IPS-18a (cell line): Measurements from ENCODE around the gene PRXL2A.

Source experiments
- H3K27ac ChIP-seq: one replicate; pipeline ENCODE4 v1.5.1; 2013; ENCODE audit warnings: low read length
- H3K27me3 ChIP-seq: one replicate; pipeline ENCODE4 v1.6.1; 2013; ENCODE audit warnings: mild to moderate bottlenecking, low read length; ENCODE audit not compliant: control insufficient read depth, insufficient read depth
- H3K36me3 ChIP-seq: one replicate; pipeline ENCODE4 v1.6.1; 2013; ENCODE audit warnings: low read depth, low read length; ENCODE audit not compliant: control insufficient read depth
- H3K4me1 ChIP-seq: one replicate; pipeline ENCODE4 v1.6.1; 2013; ENCODE audit warnings: low read depth, low read length; ENCODE audit not compliant: control insufficient read depth
- H3K4me3 ChIP-seq: one replicate; pipeline ENCODE4 v1.5.1; 2013; ENCODE audit warnings: low read length
- H3K9ac ChIP-seq: one replicate; pipeline ENCODE4 v1.6.1; 2013; ENCODE audit warnings: mild to moderate bottlenecking, low read length, moderate library complexity
- H3K9me3 ChIP-seq: one replicate; pipeline ENCODE4 v1.6.1; 2013; ENCODE audit warnings: low read depth, low read length; ENCODE audit not compliant: control insufficient read depth

PRXL2A gene

GRCh38 chr10:80394358-80394916, 13.9 kb upstream of the PRXL2A start:
- no peaks in the 10 kb centered on the region for H3K9me3 ChIP-seq
- no peaks in the 10 kb centered on the region for H3K36me3 ChIP-seq

GRCh38 chr10:80397014-80397413, 11.3 kb upstream of the PRXL2A start:
- no peaks in the 10 kb centered on the region for H3K36me3 ChIP-seq
- H3K27me3 ChIP-seq: no peaks in the 10 kb centered on the region
- no peaks in the 10 kb centered on the region for H3K9me3 ChIP-seq
- no peak overlapping the region for H3K4me3 ChIP-seq
- H3K9ac ChIP-seq: no peak overlapping the region
- H3K4me1 ChIP-seq: no peaks in the 10 kb centered on the region
- H3K27ac ChIP-seq: no peak overlapping the region

More at GRCh38 chr10:80394358-80394916, 13.9 kb upstream of the PRXL2A start:
- Histone ChIP-seq H3K27ac (no peak overlapping the region), H3K27me3 (no peaks in the 10 kb centered on the region), H3K9ac (no peak overlapping the region), H3K4me1 (no peaks in the 10 kb centered on the region), H3K4me3 (no peak overlapping the region)

- no peaks in the 10 kb centered on the region for H3K4me1 ChIP-seq
- H3K9ac ChIP-seq: no peak overlapping the region
- H3K36me3 ChIP-seq: no peaks in the 10 kb centered on the region
- H3K27ac ChIP-seq: no peak overlapping the region
- no peak overlapping the region for H3K4me3 ChIP-seq
- H3K27me3 ChIP-seq: no peaks in the 10 kb centered on the region
- no peaks in the 10 kb centered on the region for H3K9me3 ChIP-seq
Measured at GRCh38 chr10:80400136-80400804, 8.1 kb upstream of the PRXL2A start.

GRCh38 chr10:80405035-80405434, 3.3 kb upstream of the PRXL2A start:
- Histone ChIP-seq H3K27me3 (peaks cover 22% of the 10 kb centered on the region), H3K9ac (no peak overlapping the region), H3K36me3 (no peaks in the 10 kb centered on the region), H3K4me1 (peaks cover 7% of the 10 kb centered on the region), H3K9me3 (no peaks in the 10 kb centered on the region), H3K4me3 (no peak overlapping the region), H3K27ac (no peak overlapping the region)

- H3K4me1 ChIP-seq: peaks cover 7% of the 10 kb centered on the region
- H3K36me3 ChIP-seq: no peaks in the 10 kb centered on the region
- no peak overlapping the region for H3K27ac ChIP-seq
- H3K27me3 ChIP-seq: peaks cover 22% of the 10 kb centered on the region
- no peak overlapping the region for H3K9ac ChIP-seq
- H3K9me3 ChIP-seq: no peaks in the 10 kb centered on the region
- no peak overlapping the region for H3K4me3 ChIP-seq
Measured at GRCh38 chr10:80405626-80406025, 2.7 kb upstream of the PRXL2A start.

- Histone ChIP-seq H3K27me3 (peaks cover 22% of the 10 kb centered on the region), H3K4me3 (no peak overlapping the region), H3K27ac (no peak overlapping the region), H3K9me3 (no peaks in the 10 kb centered on the region), H3K9ac (no peak overlapping the region), H3K4me1 (peaks cover 7% of the 10 kb centered on the region), H3K36me3 (no peaks in the 10 kb centered on the region)
Measured at GRCh38 chr10:80406204-80406603, 2.1 kb upstream of the PRXL2A start.

- peaks cover 7% of the 10 kb centered on the region for H3K4me1 ChIP-seq
- H3K27ac ChIP-seq: no peak overlapping the region
- peak overlapping the region; percentile 80 for H3K4me3 ChIP-seq
- peak overlapping the region; percentile 73 for H3K9ac ChIP-seq
- H3K27me3 ChIP-seq: peaks cover 22% of the 10 kb centered on the region
- no peaks in the 10 kb centered on the region for H3K9me3 ChIP-seq
- H3K36me3 ChIP-seq: no peaks in the 10 kb centered on the region
Measured at GRCh38 chr10:80407812-80408241, 524 bp upstream of the PRXL2A start.

- Histone ChIP-seq H3K9ac (peak overlapping the region; percentile 73), H3K36me3 (no peaks in the 10 kb centered on the region), H3K27me3 (peaks cover 22% of the 10 kb centered on the region), H3K4me1 (peaks cover 17% of the 10 kb centered on the region), H3K27ac (no peak overlapping the region), H3K9me3 (no peaks in the 10 kb centered on the region), H3K4me3 (peak overlapping the region; percentile 80)
Measured at GRCh38 chr10:80409121-80409520, 770 bp downstream of the PRXL2A start.

- H3K4me3 ChIP-seq: peak overlapping the region; percentile 80
- H3K27ac ChIP-seq: no peak overlapping the region
- H3K27me3 ChIP-seq: peaks cover 22% of the 10 kb centered on the region
- H3K4me1 ChIP-seq: peaks cover 17% of the 10 kb centered on the region
- no peaks in the 10 kb centered on the region for H3K9me3 ChIP-seq
- no peak overlapping the region for H3K9ac ChIP-seq
- no peaks in the 10 kb centered on the region for H3K36me3 ChIP-seq
Measured at GRCh38 chr10:80410122-80410521, 1.8 kb downstream of the PRXL2A start.

GRCh38 chr10:80410578-80411145, 2.3 kb downstream of the PRXL2A start:
- H3K27ac ChIP-seq: no peak overlapping the region
- peaks cover 17% of the 10 kb centered on the region for H3K4me1 ChIP-seq
- H3K27me3 ChIP-seq: peaks cover 26% of the 10 kb centered on the region
- H3K4me3 ChIP-seq: no peak overlapping the region
- no peaks in the 10 kb centered on the region for H3K36me3 ChIP-seq
- H3K9ac ChIP-seq: no peak overlapping the region
- H3K9me3 ChIP-seq: no peaks in the 10 kb centered on the region

GRCh38 chr10:80411267-80411668, 2.9 kb downstream of the PRXL2A start:
- Histone ChIP-seq H3K4me3 (no peak overlapping the region), H3K27me3 (peaks cover 32% of the 10 kb centered on the region), H3K27ac (no peak overlapping the region), H3K4me1 (peaks cover 23% of the 10 kb centered on the region), H3K36me3 (no peaks in the 10 kb centered on the region), H3K9me3 (no peaks in the 10 kb centered on the region), H3K9ac (no peak overlapping the region)
